GM12891 (cell line): ENCODE measurements around the gene FSTL4.

ENCODE experiments used
- POLR2A ChIP-seq: IDR thresholded peaks from 2 replicates; pipeline ENCODE4 v1.6.1; 2011; ENCODE audit warnings: low read depth, low read length, control low read depth
- TAF1 ChIP-seq: IDR thresholded peaks from 2 replicates; pipeline ENCODE4 v1.6.1; 2011; ENCODE audit warnings: low read depth, low read length, control low read depth

DNA sequence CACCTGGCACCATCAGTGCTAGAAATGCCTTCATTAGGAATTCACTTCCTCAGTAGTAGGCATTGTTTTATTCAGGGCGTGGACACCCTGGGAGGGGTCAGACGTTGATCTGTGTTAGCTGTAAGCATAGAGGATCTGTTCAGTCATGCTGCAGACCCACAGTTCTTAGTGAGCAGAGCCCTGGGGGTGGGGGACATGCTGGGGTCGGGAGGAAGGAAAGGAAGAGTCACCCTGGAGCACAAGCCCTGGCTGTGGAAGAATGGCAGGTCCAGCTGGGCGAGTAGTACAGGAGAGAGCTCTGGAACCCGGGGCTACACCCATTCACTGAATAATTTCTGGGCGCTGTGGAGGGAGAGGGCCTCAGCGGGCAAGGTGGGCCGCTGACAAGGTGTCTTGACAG lies 172.5 kb downstream of the FSTL4 start:
- no peak for TF ChIP-seq TAF1
- no peak for TF ChIP-seq POLR2A
